Measurements from ENCODE around the gene VPS33A. TPM values are rescaled to one million over a fixed set of nuclear protein-coding genes. Genes with fewer than 3 reads are reported as not detected.

VPS33A gene
- total RNA-seq, 1 experiment from 2014 or later: 15.6 TPM

- DNase-seq (ENCODE audit: low spot score): no peak
Measured at GRCh38 chr12:122250536-122250935, 15.8 kb downstream of the VPS33A start.

- DNase-seq (ENCODE audit: low spot score): no peak
Measured at GRCh38 chr12:122250047-122250446, 16.2 kb downstream of the VPS33A start.

DNA sequence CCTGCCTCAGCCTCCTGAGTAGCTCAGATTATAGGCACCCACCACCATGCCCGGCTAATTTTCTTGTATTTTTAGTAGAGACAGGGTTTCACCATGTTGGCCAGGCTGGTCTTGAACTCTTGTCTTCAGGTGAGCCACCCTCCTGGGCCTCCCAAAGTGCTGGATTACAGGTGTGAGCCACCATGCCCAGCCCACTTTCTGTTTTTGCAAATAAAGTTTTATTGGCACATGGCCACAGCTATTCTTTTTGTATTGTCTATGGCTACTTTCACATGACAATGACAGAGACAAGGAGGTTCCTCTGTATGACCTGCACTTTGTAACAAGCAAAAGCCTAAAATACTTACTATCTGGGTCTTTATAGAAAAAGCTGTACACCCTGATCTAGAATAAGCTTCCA, 20.7 kb downstream of the VPS33A start:
- DNase-seq (ENCODE audit: low spot score): no peak

- no peak for DNase-seq (ENCODE audit: low spot score)
Measured at GRCh38 chr12:122244565-122245371, 21.5 kb downstream of the VPS33A start.

DNA sequence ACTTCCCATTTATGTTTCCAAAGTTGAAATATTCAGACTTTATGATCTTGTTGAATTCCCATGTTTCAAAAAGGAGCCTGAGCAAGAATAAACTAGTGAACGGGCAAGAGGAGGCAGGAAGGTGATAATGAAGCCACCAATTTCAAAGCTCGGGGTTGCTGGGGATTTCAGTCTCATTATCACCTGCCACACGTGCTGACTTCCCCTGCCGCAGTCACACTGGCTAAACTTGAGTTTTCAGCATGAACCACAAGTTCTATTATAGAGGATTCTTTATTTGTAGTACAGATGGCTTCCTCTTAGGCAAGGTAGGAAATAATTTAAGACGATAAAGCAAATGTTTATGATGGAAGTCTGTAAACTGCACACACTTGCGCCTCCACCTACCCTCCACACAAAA, 22.3 kb downstream of the VPS33A start:
- no peak for DNase-seq (ENCODE audit: low spot score)

DNA sequence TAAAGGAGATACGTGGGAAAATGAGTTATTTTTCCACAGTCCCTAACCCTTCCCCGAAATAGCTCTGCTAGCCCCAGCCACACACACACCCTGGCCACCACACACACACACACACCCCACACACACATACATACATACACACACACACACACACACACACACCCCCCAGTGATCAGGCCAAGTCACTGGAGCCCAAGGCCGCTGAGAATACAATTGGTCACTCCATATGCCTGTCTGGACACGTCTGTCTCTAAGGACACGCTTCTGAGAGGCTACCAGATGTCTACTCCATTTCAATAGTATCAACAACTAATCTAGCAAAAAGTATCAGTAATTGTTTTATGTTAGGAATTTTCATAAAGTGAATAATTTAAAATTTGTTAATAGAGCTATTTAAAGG, 27.4 kb downstream of the VPS33A start:
- no peak for DNase-seq (ENCODE audit: low spot score)

DNA sequence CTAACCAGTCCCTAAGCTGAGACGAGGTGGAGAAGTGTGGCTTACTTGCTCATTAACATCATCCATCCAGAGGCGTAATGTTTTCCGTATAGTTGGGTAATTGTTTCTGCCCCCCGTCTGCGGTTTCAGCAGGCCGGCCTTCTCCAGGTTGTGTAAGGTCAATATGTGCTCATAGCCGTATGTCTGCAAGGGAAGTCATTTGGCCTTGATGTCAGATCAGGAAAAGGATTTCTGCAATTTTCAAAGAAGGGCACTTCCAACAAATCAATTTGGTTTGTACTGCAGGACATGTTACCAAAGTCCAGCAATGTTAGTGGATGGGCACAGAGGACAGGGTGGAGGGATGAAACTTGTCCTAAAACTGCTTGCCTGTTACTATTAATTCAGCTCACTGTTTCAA, 30.6 kb downstream of the VPS33A start:
- no peak for DNase-seq (ENCODE audit: low spot score)

DNA sequence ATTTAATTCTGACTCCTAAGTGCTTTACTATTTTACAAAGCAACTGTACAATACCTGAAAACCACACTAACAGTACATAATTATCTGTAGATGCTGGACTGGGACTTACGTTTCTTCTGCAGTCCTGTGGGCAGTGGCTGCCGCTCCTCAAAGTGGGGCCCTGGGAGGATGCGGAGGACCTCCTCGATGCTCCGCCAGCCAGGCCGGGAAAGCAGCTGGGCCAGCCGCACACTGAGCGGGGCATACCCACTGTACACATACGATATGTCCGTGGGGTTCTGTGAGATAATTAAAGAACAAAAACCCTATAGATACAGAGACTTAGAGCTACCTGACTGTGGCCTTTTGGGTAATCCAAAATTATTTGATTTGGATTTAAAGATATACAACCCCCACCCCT, 33.6 kb downstream of the VPS33A start:
- DNase-seq (ENCODE audit: low spot score): no peak

DNA sequence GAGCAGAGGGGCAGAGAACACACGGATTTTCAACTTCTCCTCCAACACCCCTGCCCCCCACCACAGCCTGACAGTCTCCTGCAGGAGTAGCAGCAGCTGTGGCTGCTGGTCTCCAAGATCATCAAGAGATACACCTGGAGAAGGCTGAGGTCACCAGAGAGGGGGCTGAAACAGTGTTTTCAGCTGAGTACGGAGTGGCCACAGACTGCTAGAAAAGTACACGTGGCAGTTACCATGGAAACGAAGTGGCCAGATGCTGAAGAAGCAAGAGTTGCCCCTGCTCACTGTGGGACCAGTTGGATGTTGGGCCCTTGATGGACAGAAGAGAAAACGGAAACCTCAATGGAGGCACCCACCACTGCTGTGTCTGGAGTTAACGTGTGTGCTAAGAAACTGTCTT, 35.5 kb downstream of the VPS33A start:
- DNase-seq (ENCODE audit: low spot score): no peak

DNA sequence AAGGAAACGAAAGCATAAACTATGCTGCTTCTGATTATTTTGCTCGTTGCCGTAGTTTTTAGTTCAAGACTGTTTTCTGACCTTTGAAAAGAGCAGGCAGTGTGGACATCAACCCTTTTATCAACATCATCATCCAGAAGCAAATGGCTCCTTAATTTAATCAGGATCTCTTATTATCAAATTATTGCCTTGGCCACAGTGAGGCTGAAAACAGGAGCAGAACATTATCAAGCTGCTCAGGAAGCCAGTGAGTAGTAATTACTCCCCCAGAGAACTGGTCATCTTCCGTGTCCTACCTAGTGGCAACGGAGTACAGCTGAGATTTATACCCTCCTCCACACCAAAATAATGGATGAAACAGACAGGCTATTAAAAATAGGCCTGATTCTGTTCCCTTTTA, 38.2 kb downstream of the VPS33A start:
- no peak for DNase-seq (ENCODE audit: low spot score)

DNA sequence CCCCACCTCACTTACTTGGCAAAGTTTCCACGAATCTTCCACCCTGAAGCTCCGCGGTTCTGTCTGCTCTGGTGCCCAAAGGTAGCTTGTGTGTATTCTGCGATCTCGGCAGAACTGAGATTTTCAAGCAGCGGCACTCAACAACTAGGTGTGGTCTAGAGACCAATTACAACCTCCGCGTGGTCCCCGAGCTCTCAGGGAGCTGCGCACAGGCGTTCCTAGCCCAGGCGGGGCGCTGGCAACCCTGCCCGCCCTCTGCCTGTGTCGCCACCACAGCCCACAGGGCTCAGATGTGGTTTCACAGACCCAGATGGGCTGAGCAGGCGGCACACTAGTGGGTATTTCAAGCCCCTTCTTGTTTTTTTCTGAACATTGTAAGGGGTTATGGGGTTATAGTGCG, 39.0 kb downstream of the VPS33A start:
- DNase-seq (ENCODE audit: low spot score): no peak

DNA sequence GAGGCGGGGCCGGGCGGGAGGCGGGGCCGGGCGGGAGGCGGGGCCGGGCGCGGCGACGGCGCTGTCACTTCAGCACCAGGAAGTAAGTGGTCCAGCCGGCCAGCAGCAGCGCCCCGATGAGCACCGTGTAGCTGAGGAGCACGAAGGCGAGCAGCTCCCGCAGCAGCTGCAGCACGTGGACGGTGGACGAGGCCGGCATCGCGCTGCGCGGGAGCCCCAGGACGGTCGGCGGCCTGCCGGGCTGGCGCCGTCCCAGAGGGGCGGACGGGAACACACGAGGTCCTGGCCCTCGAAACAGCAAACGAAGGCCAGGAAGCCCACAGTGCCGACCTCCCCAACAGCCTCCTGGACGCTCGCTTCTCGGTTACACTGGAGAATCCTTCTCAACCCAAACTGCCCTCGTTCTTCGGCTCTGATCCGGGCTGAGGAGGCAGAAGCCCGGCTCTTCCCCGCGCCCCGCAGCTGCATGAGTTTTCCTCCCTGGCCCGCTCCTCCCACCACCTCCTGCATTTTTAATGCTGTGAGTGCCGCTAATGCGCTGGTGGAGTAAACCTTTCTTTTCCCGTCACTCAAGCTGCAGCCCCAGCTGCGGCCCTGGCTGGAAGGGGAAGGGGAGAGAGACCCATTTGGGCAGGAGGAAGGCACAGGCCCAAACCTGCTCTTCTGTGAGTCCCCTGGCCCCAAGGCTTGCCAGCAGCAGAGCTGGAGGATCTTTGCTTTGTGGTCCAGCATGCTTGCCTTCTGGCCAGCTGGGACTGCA, 39.7 kb downstream of the VPS33A start:
- DNase-seq (ENCODE audit: low spot score): no peak

- peak; percentile 99 for DNase-seq (ENCODE audit: low spot score)
Measured at GRCh38 chr12:122225683-122226365, 40.5 kb downstream of the VPS33A start, which contains the start of gene DIABLO. Gene DIABLO, minus strand, starts transcription at chr12:122226052. Its CDS starts 38 bp downstream, at chr12:122226014.

GRCh38 chr12:122216445-122216844, 49.8 kb downstream of the VPS33A start:
- DNase-seq (ENCODE audit: low spot score): no peak

DNA sequence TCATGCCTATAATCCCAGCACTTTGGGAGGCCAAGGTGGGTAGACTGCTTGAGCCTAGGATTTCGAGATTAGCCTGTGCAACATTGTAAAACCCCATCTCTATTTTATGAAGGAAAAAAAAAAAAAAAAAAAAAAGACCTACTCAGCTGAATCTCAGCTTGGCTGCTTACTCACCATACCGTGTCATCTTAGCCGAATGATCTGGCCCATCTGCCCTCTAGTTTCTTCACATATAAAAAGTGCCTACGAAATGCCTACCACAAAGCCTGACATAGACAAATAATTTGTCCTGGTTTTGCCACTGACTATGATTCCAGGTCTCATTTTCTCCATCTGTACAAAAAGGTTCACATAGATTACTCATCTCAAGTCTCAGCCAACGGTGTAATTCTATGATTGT, 50.5 kb downstream of the VPS33A start:
- DNase-seq (ENCODE audit: low spot score): no peak

- DNase-seq (ENCODE audit: low spot score): no peak
Measured at GRCh38 chr12:122208073-122208820, 58.0 kb downstream of the VPS33A start.

GRCh38 chr12:122207391-122207790, 58.9 kb downstream of the VPS33A start:
- DNase-seq (ENCODE audit: low spot score): no peak

DNA sequence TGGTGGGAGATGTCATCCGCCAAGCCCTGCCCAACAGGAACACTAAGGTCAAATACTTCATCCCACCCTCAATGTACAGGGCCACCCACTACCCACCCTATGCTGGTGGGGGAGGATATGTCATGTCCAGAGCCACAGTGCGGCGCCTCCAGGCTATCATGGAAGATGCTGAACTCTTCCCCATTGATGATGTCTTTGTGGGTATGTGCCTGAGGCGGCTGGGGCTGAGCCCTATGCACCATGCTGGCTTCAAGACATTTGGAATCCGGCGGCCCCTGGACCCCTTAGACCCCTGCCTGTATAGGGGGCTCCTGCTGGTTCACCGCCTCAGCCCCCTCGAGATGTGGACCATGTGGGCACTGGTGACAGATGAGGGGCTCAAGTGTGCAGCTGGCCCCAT, 59.3 kb downstream of the VPS33A start:
- no peak for DNase-seq (ENCODE audit: low spot score)

DNA sequence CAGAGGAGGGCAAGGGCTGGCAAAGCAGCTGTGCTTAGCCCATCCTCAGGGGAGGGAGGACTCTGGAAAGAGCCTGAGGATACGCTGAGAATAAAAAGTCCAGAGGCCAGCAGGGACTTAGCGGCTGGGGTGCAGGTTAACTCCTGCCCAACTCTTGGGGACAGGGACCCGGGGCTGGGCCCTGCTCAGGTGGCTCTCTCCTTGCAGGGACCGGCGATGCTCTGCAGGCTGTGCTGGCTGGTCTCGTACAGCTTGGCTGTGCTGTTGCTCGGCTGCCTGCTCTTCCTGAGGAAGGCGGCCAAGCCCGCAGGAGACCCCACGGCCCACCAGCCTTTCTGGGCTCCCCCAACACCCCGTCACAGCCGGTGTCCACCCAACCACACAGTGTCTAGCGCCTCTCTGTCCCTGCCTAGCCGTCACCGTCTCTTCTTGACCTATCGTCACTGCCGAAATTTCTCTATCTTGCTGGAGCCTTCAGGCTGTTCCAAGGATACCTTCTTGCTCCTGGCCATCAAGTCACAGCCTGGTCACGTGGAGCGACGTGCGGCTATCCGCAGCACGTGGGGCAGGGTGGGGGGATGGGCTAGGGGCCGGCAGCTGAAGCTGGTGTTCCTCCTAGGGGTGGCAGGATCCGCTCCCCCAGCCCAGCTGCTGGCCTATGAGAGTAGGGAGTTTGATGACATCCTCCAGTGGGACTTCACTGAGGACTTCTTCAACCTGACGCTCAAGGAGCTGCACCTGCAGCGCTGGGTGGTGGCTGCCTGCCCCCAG, 60.0 kb downstream of the VPS33A start:
- no peak for DNase-seq (ENCODE audit: low spot score)

GRCh38 chr12:122205053-122205925, 61.0 kb downstream of the VPS33A start:
- DNase-seq (ENCODE audit: low spot score): no peak
